ENCODE data around the gene SLC35E3. TPM values are rescaled to one million over a fixed set of nuclear protein-coding genes. Genes with fewer than 3 reads are reported as not detected.
"Not testable (repeated sequence)": the region's sequence is repeated elsewhere in the genome, so short reads cannot be mapped to it uniquely, and the experiment has no call there.

SLC35E3 gene
- total RNA-seq, 1 donor from 2014 or later, result 9.4 TPM

DNA sequence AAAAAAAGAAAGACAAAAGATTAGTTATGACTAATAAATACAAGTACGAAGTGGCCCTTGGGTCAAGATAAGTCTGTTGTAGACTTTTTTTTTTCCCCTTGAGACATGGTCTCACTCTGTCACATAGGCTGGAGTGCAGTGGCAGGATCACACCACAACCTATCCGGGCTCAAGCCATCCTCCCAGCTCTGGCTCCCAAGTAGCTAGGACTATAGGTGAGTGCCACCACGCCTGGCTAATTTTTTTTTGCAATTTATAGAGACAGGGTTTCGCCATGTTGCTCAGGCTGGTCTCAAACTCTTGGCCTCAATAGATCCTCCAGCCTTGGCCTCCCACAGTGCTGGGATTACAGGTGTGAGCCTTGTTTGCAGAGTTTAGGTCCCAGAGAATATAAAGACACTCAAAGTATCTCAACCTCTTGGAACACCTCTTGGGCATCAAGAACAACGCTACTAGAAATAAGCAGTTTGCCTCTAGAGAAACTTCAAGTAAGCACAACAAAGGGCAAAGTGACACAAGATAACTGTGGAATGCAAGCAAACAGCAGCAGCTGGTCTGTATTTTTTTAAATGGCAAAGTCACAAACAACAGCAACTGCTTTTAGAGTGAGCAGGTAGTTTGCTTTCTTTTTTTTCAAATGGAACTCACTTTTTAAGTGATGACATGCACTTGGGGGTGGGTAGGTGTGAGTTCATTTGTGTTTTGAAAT is 58.1 kb downstream of the SLC35E3 start:
- no peaks in the 10 kb centered on the region for H3K27me3 Mint-ChIP-seq (ENCODE audit: low read depth)
- intact Hi-C loops (cut with micrococcal nuclease), result loop anchor here (10.0 kb wide), 1 partner anchor 469 kb away; the partner anchor contains the start of gene MDM1
- H3K4me1 Mint-ChIP-seq (ENCODE audit: low read depth), result peaks cover 13% of the 10 kb centered on the region
- H3K36me3 Mint-ChIP-seq (ENCODE audit: low read depth), result peaks cover 7% of the 10 kb centered on the region
- H3K4me3 Mint-ChIP-seq (ENCODE audit: low read depth), result no peak overlapping the region
- H3K27ac Mint-ChIP-seq, result no peak overlapping the region
- DNase-seq (ENCODE audit: low spot score), result no peak
- no peaks in the 10 kb centered on the region for H3K9me3 Mint-ChIP-seq

DNA sequence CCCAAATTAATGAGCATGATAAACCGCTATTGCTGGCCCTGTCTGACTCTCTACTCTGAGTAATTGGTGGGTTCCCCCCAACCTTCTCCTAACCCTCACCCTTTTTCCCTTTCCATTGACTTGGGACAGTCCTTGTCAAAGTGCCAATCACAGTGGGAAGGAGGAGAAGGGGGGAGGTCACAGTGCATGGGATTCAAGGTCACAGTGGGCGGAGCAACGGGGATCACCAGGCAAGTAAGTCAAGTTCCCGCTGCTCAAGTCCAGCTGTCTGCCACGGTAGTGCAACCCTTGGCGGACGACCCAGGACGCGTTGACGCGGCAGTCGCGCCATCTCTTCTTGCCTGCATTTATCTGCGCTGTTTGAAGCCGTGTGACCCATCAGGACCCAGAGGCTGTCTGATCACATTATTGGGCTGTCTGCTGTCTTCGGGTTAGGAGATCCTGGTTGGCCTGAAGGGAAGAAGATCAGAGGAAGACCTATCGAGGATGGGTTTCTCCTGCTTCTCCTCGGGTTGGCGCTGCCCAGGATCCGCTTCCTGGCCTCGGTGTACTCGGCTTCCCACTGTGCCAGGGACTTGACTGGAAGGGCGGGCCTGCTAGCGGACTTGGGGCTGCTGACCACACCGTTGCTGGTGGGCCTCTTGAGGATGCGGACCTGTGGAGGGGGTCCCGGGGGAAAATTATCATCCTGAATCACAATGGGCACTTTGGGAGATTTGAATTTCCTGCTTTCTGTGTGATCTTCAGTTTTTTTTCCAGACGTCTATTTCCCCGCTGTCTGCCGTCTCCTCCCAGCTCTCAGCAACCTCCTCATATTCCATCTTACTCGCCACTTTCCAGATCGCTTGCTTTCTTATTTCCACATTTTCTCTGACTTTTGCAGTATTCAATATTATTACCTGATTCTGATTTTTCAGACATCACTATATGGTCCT is 58.9 kb downstream of the SLC35E3 start:
- Mint-ChIP-seq H3K4me3 (ENCODE audit: low read depth) (no peak overlapping the region), H3K27ac (no peak overlapping the region), H3K27me3 (ENCODE audit: low read depth) (no peaks in the 10 kb centered on the region), H3K9me3 (no peaks in the 10 kb centered on the region), H3K36me3 (ENCODE audit: low read depth) (peaks cover 15% of the 10 kb centered on the region), H3K4me1 (ENCODE audit: low read depth) (peaks cover 13% of the 10 kb centered on the region)
- intact Hi-C loops (cut with micrococcal nuclease), result loop anchor here (5.0 to 10.0 kb wide), 4 partner anchors 118 to 1437 kb away; partner anchors contain the start of genes CNOT2, CPM, MDM1 and NUP107
- DNase-seq (ENCODE audit: low spot score), result no peak

DNA sequence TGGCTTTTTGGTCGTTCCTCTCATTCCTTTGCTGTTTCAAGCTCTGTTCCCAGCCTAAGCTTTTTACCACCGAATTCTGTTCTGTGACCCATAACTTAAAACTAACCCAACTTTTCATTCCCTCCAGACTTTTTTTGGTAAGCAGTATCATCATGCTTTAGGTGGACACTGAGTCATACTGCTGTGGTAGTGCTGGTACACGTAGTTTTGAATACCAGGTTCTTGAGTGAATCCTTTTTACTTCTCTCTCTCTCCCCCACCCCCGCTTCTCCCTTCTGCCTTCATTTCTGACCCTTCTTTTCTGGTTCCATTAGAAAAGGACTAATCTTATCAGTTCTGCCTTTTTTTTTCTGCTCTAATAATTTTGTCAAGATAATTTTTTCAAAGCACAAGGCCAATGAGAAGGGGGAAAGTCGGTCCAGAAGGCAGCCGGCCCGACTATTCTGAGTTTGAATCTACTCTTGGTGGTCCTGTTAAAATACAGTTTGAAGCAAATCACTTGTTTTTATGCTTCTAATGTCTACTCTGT is 59.7 kb downstream of the SLC35E3 start:
- H3K9me3 Mint-ChIP-seq, result no peaks in the 10 kb centered on the region
- no peaks in the 10 kb centered on the region for H3K27me3 Mint-ChIP-seq (ENCODE audit: low read depth)
- no peak for DNase-seq (ENCODE audit: low spot score)
- H3K4me3 Mint-ChIP-seq (ENCODE audit: low read depth), result no peak overlapping the region
- H3K36me3 Mint-ChIP-seq (ENCODE audit: low read depth), result peaks cover 22% of the 10 kb centered on the region
- peaks cover 13% of the 10 kb centered on the region for H3K4me1 Mint-ChIP-seq (ENCODE audit: low read depth)
- intact Hi-C loops (cut with micrococcal nuclease), result loop anchor here (5.0 to 10.0 kb wide), 4 partner anchors 118 to 1437 kb away; partner anchors contain the start of genes CNOT2, CPM, MDM1 and NUP107
- no peak overlapping the region for H3K27ac Mint-ChIP-seq

DNA sequence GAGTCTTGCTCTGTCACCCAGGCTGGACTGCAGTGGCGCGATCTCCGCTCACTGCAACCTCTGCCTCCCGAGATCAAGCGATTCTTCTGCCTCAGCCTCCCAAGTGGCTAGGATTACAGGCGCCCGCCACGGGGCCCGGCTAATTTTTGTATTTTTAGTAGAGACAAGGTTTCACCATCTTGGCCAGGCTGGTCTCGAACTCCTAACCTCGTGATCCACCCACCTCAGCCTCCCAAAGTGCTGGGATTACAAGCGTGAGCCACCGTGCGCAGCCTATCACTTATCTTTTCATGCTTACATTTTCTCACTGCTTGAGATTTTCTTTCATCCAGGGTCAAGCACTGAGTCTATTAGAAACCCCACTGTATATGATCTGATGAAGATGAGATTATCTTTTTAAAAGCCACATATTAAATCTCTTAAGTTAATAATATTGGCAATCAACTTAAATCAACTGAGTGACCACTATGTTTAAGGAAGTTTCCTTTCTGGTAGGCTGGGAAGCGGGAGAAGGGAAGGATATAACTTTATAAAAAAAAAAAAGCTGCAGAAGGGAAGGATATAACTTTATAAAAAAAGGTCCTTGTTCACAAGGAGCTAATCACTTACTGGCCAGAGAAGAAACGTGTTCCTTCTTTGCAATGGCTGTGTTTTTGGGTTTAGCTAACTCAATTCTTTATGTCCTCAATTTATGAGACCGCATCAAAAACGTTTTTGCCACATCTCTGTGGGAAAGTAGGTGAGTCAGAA is 60.7 kb downstream of the SLC35E3 start:
- intact Hi-C loops (cut with micrococcal nuclease), result loop anchor here (1.0 to 10.0 kb wide), 5 partner anchors 119 to 1436 kb away; partner anchors contain the start of genes CNOT2, CPM, MDM1 and NUP107
- Mint-ChIP-seq H3K36me3 (ENCODE audit: low read depth) (peaks cover 32% of the 10 kb centered on the region), H3K27me3 (ENCODE audit: low read depth) (no peaks in the 10 kb centered on the region), H3K9me3 (no peaks in the 10 kb centered on the region), H3K4me1 (ENCODE audit: low read depth) (peaks cover 17% of the 10 kb centered on the region), H3K4me3 (ENCODE audit: low read depth) (peak overlapping the region; percentile 93), H3K27ac (peak overlapping the region; percentile 96)
- DNase-seq (ENCODE audit: low spot score), result no peak

DNA sequence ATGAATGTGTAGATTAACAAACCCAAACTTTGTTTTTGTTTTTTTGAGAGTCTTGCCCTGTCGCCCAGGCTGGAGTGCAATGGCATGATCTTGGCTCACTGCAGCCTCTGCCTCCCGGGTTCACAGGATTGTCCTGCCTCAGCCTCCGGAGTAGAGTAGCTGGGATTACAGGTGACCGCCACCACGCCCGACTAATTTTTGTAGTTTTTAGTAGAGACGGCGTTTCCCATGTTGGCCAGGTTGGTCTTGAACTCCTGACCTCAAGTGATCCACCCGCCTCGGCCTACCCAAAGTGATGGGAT is 61.2 kb downstream of the SLC35E3 start:
- not testable (repeated sequence) for H3K27me3 Mint-ChIP-seq (ENCODE audit: low read depth); DNase-seq (ENCODE audit: low spot score); H3K9me3 Mint-ChIP-seq
- H3K36me3 Mint-ChIP-seq (ENCODE audit: low read depth), result peaks cover 36% of the 10 kb centered on the region
- H3K27ac Mint-ChIP-seq, result peak overlapping the region; percentile 96
- H3K4me3 Mint-ChIP-seq (ENCODE audit: low read depth), result peak overlapping the region; percentile 93
- intact Hi-C loops (cut with micrococcal nuclease), result loop anchor here (1.0 to 10.0 kb wide), 5 partner anchors 120 to 1435 kb away; partner anchors contain the start of genes CNOT2, CPM, MDM1 and NUP107
- peaks cover 14% of the 10 kb centered on the region for H3K4me1 Mint-ChIP-seq (ENCODE audit: low read depth)

DNA sequence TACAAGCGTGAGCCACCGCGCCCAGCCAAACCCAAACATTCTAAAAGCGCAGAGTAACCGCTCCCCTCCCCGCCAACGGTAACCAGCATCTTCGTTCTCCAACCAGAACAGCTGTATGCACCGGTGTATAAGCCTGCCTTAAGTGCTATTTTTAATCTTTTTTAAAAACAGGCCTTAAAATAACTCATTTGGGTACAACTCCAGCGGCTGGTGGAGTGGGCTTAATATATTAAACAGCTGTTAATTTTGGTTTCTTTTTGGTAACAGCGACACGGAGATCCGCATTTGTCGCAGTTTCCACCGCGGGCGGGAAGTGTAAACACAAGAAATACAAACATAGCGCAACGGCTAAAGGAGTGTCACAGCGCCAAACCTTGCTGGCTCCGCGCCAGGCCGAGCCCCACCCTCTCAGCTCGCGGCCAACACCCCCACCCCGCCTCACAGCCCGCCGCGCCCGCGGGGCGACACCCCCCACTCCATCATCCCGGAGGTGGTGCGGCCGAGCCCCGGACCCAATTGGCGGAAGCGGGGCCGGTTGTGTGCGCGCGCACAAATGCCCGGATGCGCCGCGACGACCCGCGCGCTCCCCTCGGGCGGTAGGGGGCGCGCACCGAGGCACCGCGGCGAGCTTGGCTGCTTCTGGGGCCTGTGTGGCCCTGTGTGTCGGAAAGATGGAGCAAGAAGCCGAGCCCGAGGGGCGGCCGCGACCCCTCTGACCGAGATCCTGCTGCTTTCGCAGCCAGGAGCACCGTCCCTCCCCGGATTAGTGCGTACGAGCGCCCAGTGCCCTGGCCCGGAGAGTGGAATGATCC is 61.8 kb downstream of the SLC35E3 start, which contains the start of gene MDM2:
Gene MDM2, plus strand, starts transcription at position 602 of the 812 bp plus-strand sequence. CDS start 301 bp downstream, outside the sequence.
- H3K4me1 Mint-ChIP-seq (ENCODE audit: low read depth), result peaks cover 20% of the 10 kb centered on the region
- no peaks in the 10 kb centered on the region for H3K9me3 Mint-ChIP-seq
- no peaks in the 10 kb centered on the region for H3K27me3 Mint-ChIP-seq (ENCODE audit: low read depth)
- H3K4me3 Mint-ChIP-seq (ENCODE audit: low read depth), result peak within 1 kb of the TSS; percentile 93
- DNase-seq (ENCODE audit: low spot score), result peak; percentile 98
- peak within 1 kb of the TSS; percentile 99 for H3K27ac Mint-ChIP-seq
- intact Hi-C loops (cut with micrococcal nuclease), result loop anchor here (1.0 to 10.0 kb wide), 9 partner anchors 19 to 1539 kb away; partner anchors contain the start of genes CAND1, CNOT2, CPM and MDM1
- peaks cover 42% of the 10 kb centered on the region for H3K36me3 Mint-ChIP-seq (ENCODE audit: low read depth)

DNA sequence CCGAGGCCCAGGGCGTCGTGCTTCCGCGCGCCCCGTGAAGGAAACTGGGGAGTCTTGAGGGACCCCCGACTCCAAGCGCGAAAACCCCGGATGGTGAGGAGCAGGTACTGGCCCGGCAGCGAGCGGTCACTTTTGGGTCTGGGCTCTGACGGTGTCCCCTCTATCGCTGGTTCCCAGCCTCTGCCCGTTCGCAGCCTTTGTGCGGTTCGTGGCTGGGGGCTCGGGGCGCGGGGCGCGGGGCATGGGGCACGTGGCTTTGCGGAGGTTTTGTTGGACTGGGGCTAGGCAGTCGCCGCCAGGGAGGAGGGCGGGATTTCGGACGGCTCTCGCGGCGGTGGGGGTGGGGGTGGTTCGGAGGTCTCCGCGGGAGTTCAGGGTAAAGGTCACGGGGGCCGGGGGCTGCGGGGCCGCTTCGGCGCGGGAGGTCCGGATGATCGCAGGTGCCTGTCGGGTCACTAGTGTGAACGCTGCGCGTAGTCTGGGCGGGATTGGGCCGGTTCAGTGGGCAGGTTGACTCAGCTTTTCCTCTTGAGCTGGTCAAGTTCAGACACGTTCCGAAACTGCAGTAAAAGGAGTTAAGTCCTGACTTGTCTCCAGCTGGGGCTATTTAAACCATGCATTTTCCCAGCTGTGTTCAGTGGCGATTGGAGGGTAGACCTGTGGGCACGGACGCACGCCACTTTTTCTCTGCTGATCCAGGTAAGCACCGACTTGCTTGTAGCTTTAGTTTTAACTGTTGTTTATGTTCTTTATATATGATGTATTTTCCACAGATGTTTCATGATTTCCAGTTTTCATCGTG is 62.6 kb downstream of the SLC35E3 start:
- Mint-ChIP-seq H3K9me3 (no peaks in the 10 kb centered on the region), H3K27me3 (ENCODE audit: low read depth) (no peaks in the 10 kb centered on the region), H3K4me3 (ENCODE audit: low read depth) (peak overlapping the region; percentile 93), H3K27ac (peak overlapping the region; percentile 99), H3K4me1 (ENCODE audit: low read depth) (peaks cover 27% of the 10 kb centered on the region), H3K36me3 (ENCODE audit: low read depth) (peaks cover 50% of the 10 kb centered on the region)
- peak; percentile 66 for DNase-seq (ENCODE audit: low spot score)
- intact Hi-C loops (cut with micrococcal nuclease), result loop anchor here (1.0 to 10.0 kb wide), 8 partner anchors 18 to 1540 kb away; partner anchors contain the start of genes CAND1, CNOT2, CPM and MDM1

DNA sequence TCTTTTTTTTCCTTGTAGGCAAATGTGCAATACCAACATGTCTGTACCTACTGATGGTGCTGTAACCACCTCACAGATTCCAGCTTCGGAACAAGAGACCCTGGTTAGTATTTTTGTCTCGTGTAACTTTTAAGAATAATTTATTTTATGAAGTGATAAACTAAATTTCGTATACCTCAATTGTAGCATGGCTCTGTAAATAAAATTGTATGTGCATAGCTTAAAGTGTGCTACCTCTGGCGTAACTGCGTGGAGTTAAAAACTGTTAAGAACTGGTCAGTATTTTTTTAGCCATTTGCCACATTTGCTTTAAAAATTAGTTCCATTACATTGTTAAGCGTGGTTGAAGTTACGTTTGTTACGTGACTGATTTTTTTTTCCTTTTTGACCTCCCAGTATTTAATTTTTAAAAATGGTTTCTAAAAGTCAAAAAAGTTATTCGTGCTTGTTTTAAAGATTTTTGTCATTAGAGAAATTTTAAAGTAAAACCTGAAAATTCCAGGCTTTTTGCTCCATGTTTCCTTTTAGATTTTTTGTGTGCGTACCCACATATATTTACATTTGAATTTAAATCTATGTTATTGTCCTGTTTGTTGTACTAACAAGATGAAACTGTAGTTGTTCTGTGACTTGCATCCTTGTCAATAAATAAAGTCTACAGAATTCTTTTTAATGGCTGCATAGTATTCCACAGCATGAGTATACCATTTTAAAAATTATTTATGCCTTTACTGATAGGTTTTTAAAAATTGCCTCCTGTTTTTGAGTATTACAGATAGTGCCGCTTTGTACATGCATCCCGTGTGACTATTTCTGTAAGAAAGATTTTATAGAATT is 63.4 kb downstream of the SLC35E3 start:
- Mint-ChIP-seq H3K27ac (peak overlapping the region; percentile 99), H3K9me3 (no peaks in the 10 kb centered on the region), H3K4me3 (ENCODE audit: low read depth) (peak overlapping the region; percentile 93), H3K4me1 (ENCODE audit: low read depth) (peaks cover 32% of the 10 kb centered on the region), H3K27me3 (ENCODE audit: low read depth) (no peaks in the 10 kb centered on the region), H3K36me3 (ENCODE audit: low read depth) (peaks cover 57% of the 10 kb centered on the region)
- intact Hi-C loops (cut with micrococcal nuclease), result loop anchor here (2.0 to 10.0 kb wide), 7 partner anchors 17 to 1541 kb away; partner anchors contain the start of genes CAND1, CNOT2, CPM and MDM1
- DNase-seq (ENCODE audit: low spot score), result no peak

DNA sequence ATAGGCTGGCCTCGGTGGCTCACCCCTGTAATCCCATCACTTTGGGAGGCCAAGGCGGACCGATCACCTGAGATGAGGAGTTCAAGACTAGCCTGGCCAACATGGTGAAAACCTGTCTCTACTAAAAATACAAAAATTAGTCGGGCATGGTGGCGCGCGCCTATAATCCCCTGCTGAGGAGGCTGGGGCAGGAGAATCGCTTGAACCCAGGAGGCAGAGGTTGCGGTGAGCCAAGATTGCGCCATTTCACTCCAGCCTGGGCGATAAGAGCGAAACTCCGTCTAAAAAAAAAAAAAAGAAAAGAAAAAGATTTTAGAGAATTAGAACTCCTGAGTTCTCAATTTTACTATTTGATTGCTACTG is 64.0 kb downstream of the SLC35E3 start:
- H3K9me3 Mint-ChIP-seq; H3K27me3 Mint-ChIP-seq (ENCODE audit: low read depth); DNase-seq (ENCODE audit: low spot score); intact Hi-C loops (cut with micrococcal nuclease): not testable (repeated sequence)
- peaks cover 36% of the 10 kb centered on the region for H3K4me1 Mint-ChIP-seq (ENCODE audit: low read depth)
- peak overlapping the region; percentile 49 for H3K27ac Mint-ChIP-seq
- peak overlapping the region; percentile 93 for H3K4me3 Mint-ChIP-seq (ENCODE audit: low read depth)
- peaks cover 63% of the 10 kb centered on the region for H3K36me3 Mint-ChIP-seq (ENCODE audit: low read depth)

DNA sequence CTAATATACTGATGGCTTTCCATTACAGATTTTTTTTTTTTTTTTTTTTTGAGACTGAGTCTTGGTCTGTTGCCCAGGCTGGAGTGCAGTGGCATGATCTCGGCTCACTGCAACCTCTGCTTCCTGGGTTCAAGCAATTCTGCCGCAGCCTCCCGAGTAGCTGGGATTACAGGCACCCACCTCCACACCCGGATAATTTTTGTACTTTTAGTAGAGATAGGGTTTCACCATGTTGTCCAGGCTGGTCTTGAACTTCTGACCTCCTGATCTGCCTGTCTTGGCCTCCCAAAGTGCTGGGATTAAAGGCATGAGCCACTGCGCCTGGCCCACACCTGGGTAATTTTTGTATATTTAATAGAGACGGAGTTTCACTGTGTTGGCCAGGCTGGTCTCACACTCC is 65.6 kb downstream of the SLC35E3 start:
- peak overlapping the region; percentile 72 for H3K4me3 Mint-ChIP-seq (ENCODE audit: low read depth)
- H3K27me3 Mint-ChIP-seq (ENCODE audit: low read depth); DNase-seq (ENCODE audit: low spot score); intact Hi-C loops (cut with micrococcal nuclease); H3K9me3 Mint-ChIP-seq; H3K27ac Mint-ChIP-seq: not testable (repeated sequence)
- peaks cover 39% of the 10 kb centered on the region for H3K4me1 Mint-ChIP-seq (ENCODE audit: low read depth)
- H3K36me3 Mint-ChIP-seq (ENCODE audit: low read depth), result peaks cover 75% of the 10 kb centered on the region

Measured in activated T-helper 2 cell treated with anti-CD3 and anti-CD28 coated beads, Interferon-gamma antibody, Interleukin-2, Interleukin-4, amounts not matched to agents 10 μg/mL and 5 μg/mL and 100 μg/mL, durations not matched to agents 14 hours and 24 hours and 36 hours (primary cell).